Left ventricle myocardium superior (tissue), 1 donor: ENCODE measurements around the gene ECEL1. TPM values are rescaled to one million over a fixed set of nuclear protein-coding genes. Genes with fewer than 3 reads are reported as not detected.
"Not testable (repeated sequence)": the region's sequence is repeated elsewhere in the genome, so short reads cannot be mapped to it uniquely, and the experiment has no call there.

Experiments used
- ATAC-seq: fragments of 200-7000 bp; cut with Tn5 transposase; one replicate; pipeline ENCODE4 v1.9.1; 2020; ENCODE audit warnings: mild to moderate bottlenecking, moderate library complexity
- DNase-seq: peaks from one replicate; pipeline ENCODE4 v3.0.0-alpha.2; 2020
- intact Hi-C: fragments of 100-400 bp; cut with micrococcal nuclease; formaldehyde crosslinking; loops from one replicate; pipeline ENCODE4 v1.11.0; 2022
- long read RNA-seq: library from polyadenylated mRNA; unstranded; transcript quantifications from one replicate; pipeline ENCODE4 v2.0.0, GENCODE V29; 2021
- total RNA-seq: library from RNA; stranded (reverse); fragmentation: NEBNext Ultra II Directional; extraction: Animal tissue kit (Norgen Biotek cat#: 25700); gene quantifications from one replicate; pipeline ENCODE4 v1.2.1, GENCODE V29; 2021
- donor health status: DM: no; HTN: yes; CAD: no; lungs with severe emphysema.

The ECEL1 gene, protein sequence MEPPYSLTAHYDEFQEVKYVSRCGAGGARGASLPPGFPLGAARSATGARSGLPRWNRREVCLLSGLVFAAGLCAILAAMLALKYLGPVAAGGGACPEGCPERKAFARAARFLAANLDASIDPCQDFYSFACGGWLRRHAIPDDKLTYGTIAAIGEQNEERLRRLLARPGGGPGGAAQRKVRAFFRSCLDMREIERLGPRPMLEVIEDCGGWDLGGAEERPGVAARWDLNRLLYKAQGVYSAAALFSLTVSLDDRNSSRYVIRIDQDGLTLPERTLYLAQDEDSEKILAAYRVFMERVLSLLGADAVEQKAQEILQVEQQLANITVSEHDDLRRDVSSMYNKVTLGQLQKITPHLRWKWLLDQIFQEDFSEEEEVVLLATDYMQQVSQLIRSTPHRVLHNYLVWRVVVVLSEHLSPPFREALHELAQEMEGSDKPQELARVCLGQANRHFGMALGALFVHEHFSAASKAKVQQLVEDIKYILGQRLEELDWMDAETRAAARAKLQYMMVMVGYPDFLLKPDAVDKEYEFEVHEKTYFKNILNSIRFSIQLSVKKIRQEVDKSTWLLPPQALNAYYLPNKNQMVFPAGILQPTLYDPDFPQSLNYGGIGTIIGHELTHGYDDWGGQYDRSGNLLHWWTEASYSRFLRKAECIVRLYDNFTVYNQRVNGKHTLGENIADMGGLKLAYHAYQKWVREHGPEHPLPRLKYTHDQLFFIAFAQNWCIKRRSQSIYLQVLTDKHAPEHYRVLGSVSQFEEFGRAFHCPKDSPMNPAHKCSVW
- total RNA-seq = 0.37 TPM
- long read RNA-seq = 0 reads

GRCh38 chr2:232487385-232488096 lies at the start of gene ECEL1:
Gene ECEL1, minus strand, starts transcription at chr2:232487834. Its CDS starts 1,181 bp downstream, at chr2:232486653.
- intact Hi-C loops = no loop called here
- ATAC-seq = no peak
- DNase-seq = no peak

- ATAC-seq = peak; percentile 5
- DNase-seq = peak; percentile 25
- intact Hi-C loops = no loop called here
Measured at GRCh38 chr2:232537079-232537478, 49.4 kb upstream of the ECEL1 start.

DNA sequence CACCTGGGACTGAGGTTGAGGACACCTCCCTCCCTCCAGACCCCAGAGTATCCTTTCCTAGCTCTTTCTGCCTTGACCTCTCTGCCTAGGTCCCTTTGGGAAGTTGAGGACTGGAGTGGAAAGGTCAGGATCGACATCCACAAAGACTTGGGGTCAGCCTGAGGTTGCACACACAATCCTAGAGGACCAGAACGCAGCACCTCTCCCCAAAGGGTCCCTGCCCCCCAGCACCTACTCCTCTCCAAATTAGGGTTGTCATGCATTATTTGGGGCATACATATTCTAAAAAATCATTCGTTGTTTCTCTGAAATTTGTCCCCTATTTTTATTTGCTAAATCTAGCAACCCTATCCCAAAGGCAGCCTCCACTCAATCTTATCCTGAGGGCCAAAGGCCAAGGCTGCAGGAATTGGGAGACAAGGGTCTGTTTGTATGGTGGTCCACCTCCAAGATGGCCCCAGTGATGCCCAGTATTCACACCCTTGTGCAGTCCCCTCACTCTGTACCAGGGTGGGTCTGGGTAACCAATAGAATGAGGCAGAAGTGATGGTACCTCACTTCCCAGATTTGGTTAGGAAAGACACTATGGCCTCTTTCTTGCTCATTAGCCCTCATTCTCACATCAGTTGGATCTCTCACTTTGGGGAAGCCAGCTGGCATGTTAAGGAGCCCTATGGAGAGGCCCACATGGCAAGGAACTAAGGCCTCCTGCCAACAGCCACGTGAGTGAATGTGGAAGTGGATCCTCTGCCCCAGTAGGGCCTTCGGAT lies 48.3 kb upstream of the ECEL1 start:
- ATAC-seq (no peak), DNase-seq (peak; percentile 6)
- intact Hi-C loops = no loop called here

DNA sequence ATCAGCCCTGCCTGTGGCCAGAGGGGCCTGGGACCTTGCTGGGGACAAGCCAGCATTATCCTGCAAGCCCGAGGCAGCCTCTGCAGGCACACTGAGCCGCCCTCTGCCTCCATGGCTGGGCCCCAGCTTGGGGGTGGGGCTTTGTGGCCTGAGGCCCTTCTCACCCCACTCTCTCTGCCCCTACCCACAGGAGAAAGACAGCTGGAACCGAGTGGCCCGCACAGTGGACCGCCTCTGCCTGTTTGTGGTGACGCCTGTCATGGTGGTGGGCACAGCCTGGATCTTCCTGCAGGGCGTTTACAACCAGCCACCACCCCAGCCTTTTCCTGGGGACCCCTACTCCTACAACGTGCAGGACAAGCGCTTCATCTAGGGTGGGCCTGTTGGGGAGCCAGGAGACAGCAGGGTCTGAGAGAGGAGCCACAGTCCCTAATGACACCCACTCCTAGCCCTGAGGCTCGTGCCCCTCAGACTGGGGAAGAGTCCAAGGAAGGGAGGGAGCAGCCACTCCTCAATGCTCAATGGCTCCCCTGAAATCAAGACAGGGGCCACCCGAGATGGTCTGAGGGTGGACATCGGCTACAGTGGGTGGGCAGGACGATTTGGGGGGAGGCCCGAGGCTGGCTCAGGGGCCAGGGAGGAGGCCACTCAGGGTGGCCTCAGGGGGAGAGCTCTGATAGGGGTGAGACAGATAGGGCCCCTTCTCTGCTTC lies 47.5 kb upstream of the ECEL1 start:
- no peak for ATAC-seq
- peak; percentile 23 for DNase-seq
- intact Hi-C loops = no loop called here

DNA sequence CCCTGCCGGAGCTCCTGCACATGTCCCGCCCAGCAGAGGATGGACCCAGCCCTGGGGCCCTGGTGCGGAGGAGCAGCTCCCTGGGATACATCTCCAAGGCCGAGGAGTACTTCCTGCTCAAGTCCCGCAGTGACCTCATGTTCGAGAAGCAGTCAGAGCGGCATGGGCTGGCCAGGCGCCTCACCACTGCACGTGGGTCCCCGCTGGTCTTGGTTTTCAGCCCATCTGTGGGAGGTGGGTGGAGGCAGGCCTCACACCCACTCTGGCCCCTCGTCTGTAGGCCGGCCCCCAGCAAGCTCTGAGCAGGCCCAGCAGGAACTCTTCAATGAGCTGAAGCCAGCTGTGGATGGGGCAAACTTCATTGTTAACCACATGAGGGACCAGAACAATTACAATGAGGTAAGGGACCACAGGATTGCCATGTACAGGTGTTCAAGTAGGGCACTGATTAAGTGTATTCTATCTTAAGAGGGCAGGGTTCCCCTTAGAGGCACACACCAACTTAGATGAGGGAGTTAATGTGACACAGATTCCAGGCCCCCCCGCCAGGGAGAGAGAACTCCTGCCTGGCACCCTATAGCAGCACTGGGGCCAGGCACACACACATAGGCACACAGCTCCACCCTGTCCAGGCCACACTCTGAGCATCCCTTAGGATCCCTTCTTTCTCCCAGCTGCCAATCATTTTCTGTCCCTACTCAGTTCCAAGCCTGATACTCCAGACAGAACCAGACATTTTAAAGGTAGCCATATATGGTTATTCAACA lies 46.5 kb upstream of the ECEL1 start:
- ATAC-seq = no peak
- intact Hi-C loops = no loop called here
- DNase-seq = peak; percentile 28

- ATAC-seq (peak; percentile 6), DNase-seq (peak; percentile 14)
- intact Hi-C loops = not testable (repeated sequence)
Measured at GRCh38 chr2:232532821-232533220, 45.2 kb upstream of the ECEL1 start.

GRCh38 chr2:232532419-232532818 lies 44.8 kb upstream of the ECEL1 start:
- peak; percentile 65 for DNase-seq

DNA sequence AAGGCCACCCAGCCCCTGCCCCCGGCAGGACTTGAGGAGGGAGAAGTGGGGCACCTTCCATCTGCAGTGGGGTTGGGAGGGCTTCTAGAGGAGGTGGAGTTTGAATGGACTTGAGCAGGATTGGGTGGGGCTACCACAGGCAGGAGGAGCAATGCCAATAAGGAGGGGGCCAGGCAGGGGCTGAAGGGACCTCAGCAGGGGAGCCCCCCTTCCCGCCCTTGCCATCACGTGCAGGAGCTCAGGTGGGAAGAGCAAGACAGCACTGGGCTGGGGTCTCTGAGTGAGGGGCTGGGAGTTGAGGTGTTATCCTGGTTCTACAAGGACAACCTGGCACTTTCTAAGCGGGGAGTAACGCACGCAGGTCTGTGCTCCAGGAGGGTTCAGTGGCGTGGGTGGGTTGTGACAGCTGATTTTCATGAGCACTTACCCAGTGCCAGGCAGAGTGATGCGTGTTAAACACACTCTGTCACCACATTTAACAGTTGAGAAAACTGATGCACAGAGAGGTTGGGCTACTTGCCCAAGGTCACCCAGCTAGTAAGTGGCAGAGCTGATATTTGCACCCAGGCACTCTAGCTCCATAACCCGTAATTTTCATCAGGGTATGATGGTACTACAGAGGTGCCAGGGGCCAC lies 43.1 kb upstream of the ECEL1 start:
- ATAC-seq (no peak), DNase-seq (peak; percentile 6)
- intact Hi-C loops = no loop called here

More at GRCh38 chr2:232532419-232532818, 44.8 kb upstream of the ECEL1 start:
- ATAC-seq = peak; percentile 81
- intact Hi-C loops = no loop called here

DNA sequence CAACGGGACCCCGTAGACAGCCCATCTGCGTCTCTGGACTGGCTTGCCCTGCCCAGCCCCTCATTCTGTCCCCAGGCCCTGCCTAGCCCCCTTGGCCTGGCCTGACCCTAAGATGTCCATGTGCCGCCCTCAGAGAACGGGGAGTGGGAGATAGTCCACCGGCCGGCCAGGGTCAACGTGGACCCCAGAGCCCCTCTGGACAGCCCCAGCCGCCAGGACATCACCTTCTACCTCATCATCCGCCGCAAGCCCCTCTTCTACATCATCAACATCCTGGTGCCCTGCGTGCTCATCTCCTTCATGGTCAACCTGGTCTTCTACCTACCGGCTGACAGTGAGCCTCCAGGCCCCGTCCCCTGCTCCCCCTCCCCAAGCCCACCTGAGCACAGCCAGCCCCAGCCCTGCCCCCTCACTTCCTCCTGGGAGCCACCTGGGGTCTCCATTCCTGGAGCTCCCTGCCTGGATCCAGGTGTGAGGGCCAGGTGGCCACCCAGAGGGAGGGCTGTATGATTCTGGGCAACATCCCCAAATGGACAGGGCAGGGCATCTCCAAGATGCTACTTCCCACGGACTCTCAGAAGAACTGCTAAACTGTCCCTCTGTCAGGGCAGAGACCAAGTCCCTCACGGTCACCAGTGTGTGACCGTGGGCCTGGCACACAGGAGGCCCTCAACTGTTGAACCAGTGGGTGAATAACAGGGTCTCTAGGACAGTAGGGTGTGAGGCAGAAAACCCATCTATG lies 42.3 kb upstream of the ECEL1 start:
- ATAC-seq (no peak), DNase-seq (peak; percentile 23)
- intact Hi-C loops = no loop called here

DNA sequence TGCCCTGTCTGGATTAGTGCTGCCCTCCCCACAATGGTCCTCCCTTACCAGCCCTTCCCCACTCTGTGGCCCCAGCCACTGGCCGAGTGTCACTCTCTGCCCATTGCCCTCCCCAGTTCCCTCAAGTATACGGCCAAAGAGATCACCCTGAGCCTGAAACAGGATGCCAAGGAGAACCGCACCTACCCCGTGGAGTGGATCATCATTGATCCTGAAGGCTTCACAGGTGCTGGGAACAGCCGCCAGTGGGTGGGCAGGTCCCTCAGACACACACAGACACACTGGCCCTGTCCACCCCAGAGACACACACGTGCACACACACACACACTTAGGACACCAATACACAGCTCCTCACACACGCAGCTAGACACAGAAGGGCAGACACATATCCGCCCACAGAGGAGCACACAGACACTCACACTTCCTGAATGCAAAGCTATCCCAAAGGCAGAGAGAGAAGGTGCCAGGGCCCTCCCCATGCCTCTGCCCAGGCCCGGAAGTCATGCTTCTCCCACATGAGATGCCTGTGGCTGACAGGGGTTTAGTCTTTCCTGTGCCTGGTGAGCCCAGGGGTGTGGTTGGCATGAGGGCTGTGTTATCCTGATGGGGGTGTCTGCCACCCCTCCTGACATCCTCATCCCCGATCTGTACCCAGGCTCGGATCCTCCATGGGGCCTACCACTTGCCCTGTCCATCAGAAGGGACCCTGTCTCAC lies 41.3 kb upstream of the ECEL1 start:
- intact Hi-C loops = no loop called here
- peak; percentile 18 for DNase-seq
- no peak for ATAC-seq

DNA sequence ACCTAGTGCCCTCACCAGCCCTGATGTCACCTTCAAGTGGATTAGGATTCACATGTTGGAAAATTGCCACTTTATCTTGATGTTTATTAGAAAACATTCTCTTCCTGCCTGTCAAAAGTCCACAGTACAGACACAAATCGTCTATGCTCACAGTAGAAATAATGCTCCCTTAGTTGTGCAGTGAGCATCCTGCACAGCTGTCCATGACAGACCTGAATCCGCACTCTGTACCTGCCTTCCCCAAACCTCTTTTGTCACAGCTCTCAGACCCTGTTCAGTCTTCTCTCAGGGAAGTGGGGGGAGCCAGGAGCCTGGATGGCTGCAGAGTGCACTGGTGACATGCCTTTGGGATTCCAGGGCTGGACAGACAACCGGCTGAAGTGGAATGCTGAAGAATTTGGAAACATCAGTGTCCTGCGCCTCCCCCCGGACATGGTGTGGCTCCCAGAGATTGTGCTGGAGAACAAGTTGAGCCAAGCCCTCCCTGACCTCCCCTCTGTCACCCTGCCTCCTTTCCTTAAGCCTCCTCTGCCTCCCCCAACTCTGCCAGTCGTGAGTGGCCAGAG lies 40.4 kb upstream of the ECEL1 start:
- DNase-seq = peak; percentile 10
- intact Hi-C loops = no loop called here
- no peak for ATAC-seq

DNA sequence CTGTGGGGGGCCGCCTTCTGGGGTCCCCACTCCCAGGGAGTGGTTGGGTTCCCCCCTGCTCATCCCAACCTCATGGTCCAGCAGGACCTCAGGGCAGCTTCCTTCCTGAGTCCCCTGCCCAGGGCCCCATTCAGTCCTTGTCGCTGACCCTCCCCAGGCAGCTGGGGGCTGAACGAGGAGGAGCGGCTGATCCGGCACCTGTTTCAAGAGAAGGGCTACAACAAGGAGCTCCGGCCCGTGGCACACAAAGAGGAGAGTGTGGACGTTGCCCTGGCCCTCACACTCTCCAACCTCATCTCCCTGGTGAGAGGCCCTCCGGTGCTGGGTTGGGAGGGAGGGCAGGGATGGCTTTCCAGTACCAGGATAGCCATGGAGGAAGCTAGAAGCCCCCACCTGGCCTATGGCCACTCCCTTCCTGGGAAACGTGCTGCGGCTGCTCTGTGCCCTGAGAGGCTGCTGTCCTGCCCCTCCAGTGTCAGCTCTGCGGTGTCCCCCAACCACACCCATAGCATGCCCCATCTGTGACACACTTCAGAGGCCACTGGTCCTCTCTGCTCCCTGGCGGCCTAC lies 38.8 kb upstream of the ECEL1 start:
- no peak for ATAC-seq
- DNase-seq = no peak
- intact Hi-C loops = no loop called here

- ATAC-seq (peak; percentile 61), DNase-seq (peak; percentile 65)
- intact Hi-C loops = no loop called here
Measured at GRCh38 chr2:232525791-232526371, 38.2 kb upstream of the ECEL1 start, which contains the start of gene CHRND. Gene CHRND, plus strand, starts transcription at chr2:232526160. Its CDS starts 56 bp downstream, at chr2:232526216.

DNA sequence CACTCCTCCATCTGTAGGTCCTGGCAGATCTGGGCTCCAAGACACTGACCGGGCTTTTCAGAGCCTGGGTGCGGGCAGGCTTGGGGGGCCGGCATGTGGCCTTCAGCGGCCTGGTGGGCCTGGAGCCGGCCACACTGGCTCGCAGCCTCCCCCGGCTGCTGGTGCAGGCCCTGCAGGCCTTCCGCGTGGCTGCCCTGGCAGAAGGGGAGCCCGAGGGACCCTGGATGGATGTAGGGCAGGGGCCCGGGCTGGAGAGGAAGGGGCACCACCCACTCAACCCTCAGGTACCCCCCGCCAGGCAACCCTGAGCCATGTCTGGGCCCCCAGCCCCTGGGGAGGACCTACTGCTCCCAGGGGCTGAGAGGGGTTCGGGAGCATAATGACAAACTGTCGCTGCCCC lies 37.6 kb upstream of the ECEL1 start:
- DNase-seq = no peak
- intact Hi-C loops = no loop called here
- ATAC-seq = no peak

DNA sequence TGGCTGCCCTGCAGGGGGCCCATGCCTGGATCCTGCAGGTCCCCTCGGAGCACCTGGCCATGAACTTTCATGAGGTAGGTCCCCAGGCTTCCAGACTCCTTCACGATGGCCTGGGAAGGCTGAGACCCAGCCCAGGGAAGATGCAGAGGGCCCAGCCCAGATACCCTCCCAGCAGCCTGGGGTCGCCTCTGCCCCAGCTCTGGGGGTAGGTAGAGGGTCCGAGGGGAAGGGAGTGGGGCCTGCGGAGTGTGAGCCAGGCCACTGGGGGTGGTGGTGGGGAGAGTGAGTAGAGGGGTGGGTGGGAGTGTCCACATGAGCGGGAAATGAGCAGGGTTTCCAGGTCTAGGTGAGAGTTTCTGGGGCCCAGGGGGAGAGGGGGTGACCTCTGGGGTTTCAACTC lies 37.1 kb upstream of the ECEL1 start:
- intact Hi-C loops = no loop called here
- ATAC-seq = no peak
- DNase-seq = no peak
